Fibroblast of skin of right biceps (primary cell): ENCODE results near the gene EXOSC5.
A peak's percentile ranks its signal among the peaks of the same experiment; 100 is the strongest.
"Not testable (repeated sequence)": the region's sequence is repeated elsewhere in the genome, so short reads cannot be mapped to it uniquely, and the experiment has no call there.

Source experiments
- DNase-seq: peaks from one replicate; pipeline ENCODE4 v3.0.0-alpha.2; 2013

Gene EXOSC5

GRCh38 chr19:41426116-41426841 lies 29.1 kb upstream of the EXOSC5 start:
- no peak for DNase-seq

- no peak for DNase-seq
These were observed 28.3 kb upstream of the EXOSC5 start for GRCh38 chr19:41425174-41426115.

- DNase-seq = no peak
These were observed 27.4 kb upstream of the EXOSC5 start for GRCh38 chr19:41424335-41425173.

- DNase-seq = no peak
These were observed 25.8 kb upstream of the EXOSC5 start for GRCh38 chr19:41422955-41423354.

GRCh38 chr19:41422456-41422855 lies 25.3 kb upstream of the EXOSC5 start:
- no peak for DNase-seq

- DNase-seq = no peak
These were observed 24.8 kb upstream of the EXOSC5 start for GRCh38 chr19:41421973-41422372.

GRCh38 chr19:41421314-41421713 lies 24.2 kb upstream of the EXOSC5 start:
- no peak for DNase-seq

GRCh38 chr19:41420101-41420880 lies 23.1 kb upstream of the EXOSC5 start:
- DNase-seq = no peak

GRCh38 chr19:41416194-41416674 lies 19.1 kb upstream of the EXOSC5 start:
- no peak for DNase-seq

GRCh38 chr19:41415154-41415571 lies 18.0 kb upstream of the EXOSC5 start:
- no peak for DNase-seq

GRCh38 chr19:41414461-41414860 lies 17.3 kb upstream of the EXOSC5 start:
- DNase-seq = no peak

- no peak for DNase-seq
These were observed 16.8 kb upstream of the EXOSC5 start for GRCh38 chr19:41413947-41414346.

GRCh38 chr19:41412953-41413352 lies 15.8 kb upstream of the EXOSC5 start:
- DNase-seq = no peak

- no peak for DNase-seq
These were observed 14.8 kb upstream of the EXOSC5 start for GRCh38 chr19:41411968-41412265.

- DNase-seq = no peak
These were observed 14.2 kb upstream of the EXOSC5 start for GRCh38 chr19:41411100-41411967.

GRCh38 chr19:41410336-41411054 lies 13.3 kb upstream of the EXOSC5 start:
- DNase-seq = no peak

- DNase-seq = peak; percentile 33
These were observed 12.1 kb upstream of the EXOSC5 start for GRCh38 chr19:41409288-41409687.

- not testable (repeated sequence) for DNase-seq
These were observed 11.7 kb upstream of the EXOSC5 start for GRCh38 chr19:41408846-41409245.

GRCh38 chr19:41408256-41408655 lies 11.1 kb upstream of the EXOSC5 start:
- DNase-seq = no peak

GRCh38 chr19:41407271-41407670 lies 10.1 kb upstream of the EXOSC5 start:
- no peak for DNase-seq

- no peak for DNase-seq
These were observed 8.6 kb upstream of the EXOSC5 start for GRCh38 chr19:41405776-41406175.
